Measurements from ENCODE around the gene PDE4DIP.
"Not testable (repeated sequence)": the region's sequence is repeated elsewhere in the genome, so short reads cannot be mapped to it uniquely, and the experiment has no call there.

GRCh38 chr1:148868924-148869633 is 24.9 kb downstream of the PDE4DIP start:
- TF ChIP-seq CTCF, POLR2AphosphoS5, POLR2A, EP300 (IDR thresholded peaks at IDR 0.05): not testable (repeated sequence)

Data from upper lobe of left lung (tissue), 4 donors.